Stimulated activated naive CD8-positive, alpha-beta T cell treated with anti-CD3 and anti-CD28 coated beads, Interleukin-15, Interleukin-2, amounts not matched to agents 100 ng/mL and 50 ng/mL, for 24 hours (primary cell): ENCODE results near the gene SGMS1.

Source experiments
- H3K27ac Mint-ChIP-seq: one replicate; pipeline ENCODE4 v1.8.0; 2021; ENCODE audit warnings: mild to moderate bottlenecking, mixed read lengths
- H3K27me3 Mint-ChIP-seq: one replicate; pipeline ENCODE4 v1.8.0; 2021; ENCODE audit warnings: mixed read lengths
- H3K36me3 Mint-ChIP-seq: one replicate; pipeline ENCODE4 v1.8.0; 2021; ENCODE audit warnings: low read depth, mixed read lengths
- H3K4me1 Mint-ChIP-seq: one replicate; pipeline ENCODE4 v1.8.0; 2021; ENCODE audit warnings: low read depth, mixed read lengths
- H3K4me3 Mint-ChIP-seq: one replicate; pipeline ENCODE4 v1.8.0; 2021; ENCODE audit warnings: mild to moderate bottlenecking, mixed read lengths
- H3K9me3 Mint-ChIP-seq: one replicate; pipeline ENCODE4 v1.8.0; 2021; ENCODE audit warnings: mixed read lengths

SGMS1 gene

DNA sequence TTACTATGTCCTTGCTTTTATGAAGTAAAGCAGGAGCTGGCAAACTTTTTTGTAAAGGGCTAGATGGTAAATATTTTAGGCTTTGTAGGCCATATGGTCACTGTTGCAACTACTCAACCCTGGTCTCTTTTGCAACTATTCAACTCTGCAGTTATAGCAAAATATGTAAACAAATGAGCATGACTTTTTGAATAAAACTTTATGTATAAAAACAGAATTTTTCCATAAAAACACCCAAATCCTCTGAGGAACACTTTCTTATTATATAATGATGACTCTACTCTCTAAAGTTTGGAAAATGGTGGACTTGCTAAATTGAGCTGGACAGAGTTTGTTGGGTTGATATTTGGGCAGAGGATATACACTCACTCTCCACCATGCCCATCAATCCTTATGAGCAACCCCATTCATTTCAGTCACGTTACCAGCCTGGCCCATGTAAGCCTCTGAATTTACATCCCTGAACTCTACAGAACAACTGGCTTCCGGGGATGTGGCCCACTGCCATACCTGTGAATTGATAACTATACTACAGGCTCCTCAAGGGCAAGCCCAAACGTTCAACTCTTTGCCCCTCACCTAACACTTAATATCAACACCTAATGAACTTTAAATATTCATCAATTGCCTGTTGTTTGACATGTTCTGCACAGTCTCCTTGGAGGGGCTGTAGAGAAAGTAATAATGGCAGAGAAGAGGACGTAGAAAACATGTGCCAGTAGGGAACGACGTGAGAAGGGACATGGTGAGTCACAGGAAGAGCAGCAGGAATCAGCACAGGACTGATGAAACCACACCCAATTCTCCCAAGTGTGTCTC, 37.6 kb downstream of the SGMS1 start:
- Mint-ChIP-seq H3K36me3 (peaks cover 47% of the 10 kb centered on the region), H3K4me3 (no peak overlapping the region), H3K27me3 (no peaks in the 10 kb centered on the region), H3K9me3 (no peaks in the 10 kb centered on the region), H3K27ac (no peak overlapping the region), H3K4me1 (peaks cover 24% of the 10 kb centered on the region)

DNA sequence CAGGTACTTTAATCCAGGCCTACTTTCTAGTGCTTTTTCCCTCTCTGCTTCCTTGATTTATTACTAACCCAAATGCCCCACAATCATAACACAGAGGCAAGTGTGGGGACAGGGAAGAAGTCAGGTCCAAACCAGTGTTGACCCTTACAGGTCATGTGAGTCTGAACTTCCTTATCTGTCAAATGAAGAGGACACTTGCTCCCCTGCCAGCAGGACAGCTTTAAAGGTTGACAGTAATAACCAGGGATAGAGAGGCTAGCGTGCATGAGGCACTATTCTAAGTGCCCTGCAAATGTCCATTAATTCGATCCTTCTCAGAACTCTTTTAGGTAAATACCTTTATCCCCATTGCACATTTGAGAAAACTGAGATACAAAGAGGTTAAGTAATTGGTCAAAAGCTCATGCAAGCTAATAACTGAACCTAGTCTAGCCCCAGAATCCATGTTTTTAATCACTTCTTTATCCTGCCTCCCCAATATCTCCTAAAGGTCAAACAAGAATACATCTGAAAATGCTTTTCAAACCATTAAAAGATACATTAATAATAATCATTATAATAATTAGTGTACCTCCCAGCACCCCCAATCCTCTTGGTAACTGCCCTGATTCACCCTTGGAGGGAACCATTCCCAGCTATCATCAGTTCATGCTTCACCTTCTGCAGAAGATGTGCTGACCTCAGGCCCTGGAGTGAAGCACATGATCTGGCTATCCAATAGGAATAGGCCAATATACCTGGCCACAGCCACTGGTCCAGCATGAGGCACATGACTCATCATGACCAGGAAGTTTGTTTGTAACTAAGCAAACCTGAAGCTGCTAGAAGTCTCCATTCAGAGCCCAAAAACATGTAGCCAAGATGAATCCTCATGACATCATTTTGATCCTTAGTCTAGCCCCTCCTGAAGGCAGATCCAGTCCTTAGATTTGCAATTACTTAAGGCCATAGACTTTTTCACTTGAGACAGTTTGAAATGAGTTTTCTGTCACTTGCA, 40.7 kb downstream of the SGMS1 start:
- H3K36me3 Mint-ChIP-seq, result peaks cover 31% of the 10 kb centered on the region
- no peaks in the 10 kb centered on the region for H3K27me3 Mint-ChIP-seq
- no peak overlapping the region for H3K27ac Mint-ChIP-seq
- H3K4me3 Mint-ChIP-seq, result no peak overlapping the region
- no peaks in the 10 kb centered on the region for H3K9me3 Mint-ChIP-seq
- H3K4me1 Mint-ChIP-seq, result peaks cover 42% of the 10 kb centered on the region

DNA sequence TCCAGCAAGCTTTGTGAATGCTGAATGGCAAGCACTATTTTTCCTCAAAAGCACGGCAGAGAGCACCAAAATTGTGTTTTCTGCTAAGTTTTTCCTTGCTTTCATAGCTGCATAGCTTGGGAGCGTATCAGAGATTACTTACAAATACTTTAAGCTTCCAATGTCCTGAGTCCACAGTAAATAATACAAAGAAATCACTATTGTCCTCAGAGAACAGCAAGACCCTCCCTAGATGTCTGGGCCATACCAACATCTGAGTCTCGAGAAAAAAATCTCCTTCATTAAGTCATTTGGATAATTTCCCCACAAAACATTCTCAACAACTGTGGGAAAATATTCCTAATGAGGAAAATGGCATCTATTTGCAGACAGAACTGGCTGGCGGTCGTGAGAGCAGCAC, 41.7 kb downstream of the SGMS1 start:
- H3K4me3 Mint-ChIP-seq, result no peak overlapping the region
- peaks cover 28% of the 10 kb centered on the region for H3K36me3 Mint-ChIP-seq
- H3K9me3 Mint-ChIP-seq, result no peaks in the 10 kb centered on the region
- H3K27me3 Mint-ChIP-seq, result no peaks in the 10 kb centered on the region
- H3K27ac Mint-ChIP-seq, result no peak overlapping the region
- H3K4me1 Mint-ChIP-seq, result peaks cover 52% of the 10 kb centered on the region

DNA sequence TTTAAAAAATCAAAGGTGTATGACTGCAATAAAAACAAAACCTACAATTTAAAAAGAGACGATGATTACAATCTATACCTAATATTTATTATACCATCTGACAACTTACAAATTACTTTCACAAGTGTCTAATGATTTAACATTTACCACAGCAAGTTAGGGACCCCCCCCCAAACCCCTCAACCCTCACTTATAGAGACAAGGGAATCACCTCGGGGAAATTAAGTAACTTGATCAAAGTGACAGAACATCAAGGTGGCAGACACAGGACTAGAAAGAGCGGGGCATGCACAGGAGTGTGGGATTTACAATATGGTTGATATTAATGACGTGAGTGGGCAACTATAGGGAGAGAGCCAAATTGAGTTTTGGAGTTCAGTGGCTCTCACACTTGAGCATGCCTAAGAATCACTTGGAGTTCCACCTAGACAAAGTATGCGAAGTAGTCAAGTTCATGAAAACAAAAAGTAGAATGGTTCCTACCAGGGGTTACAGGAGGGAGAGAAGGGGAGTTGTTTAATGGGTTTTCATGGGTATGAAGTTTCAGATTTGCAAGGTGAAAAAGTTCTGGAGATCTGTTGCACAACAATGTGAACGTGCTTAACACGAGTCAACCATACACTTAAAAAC, 43.4 kb downstream of the SGMS1 start:
- H3K27ac Mint-ChIP-seq, result no peak overlapping the region
- H3K36me3 Mint-ChIP-seq, result peaks cover 15% of the 10 kb centered on the region
- no peaks in the 10 kb centered on the region for H3K27me3 Mint-ChIP-seq
- peaks cover 55% of the 10 kb centered on the region for H3K4me1 Mint-ChIP-seq
- H3K9me3 Mint-ChIP-seq, result no peaks in the 10 kb centered on the region
- H3K4me3 Mint-ChIP-seq, result no peak overlapping the region

DNA sequence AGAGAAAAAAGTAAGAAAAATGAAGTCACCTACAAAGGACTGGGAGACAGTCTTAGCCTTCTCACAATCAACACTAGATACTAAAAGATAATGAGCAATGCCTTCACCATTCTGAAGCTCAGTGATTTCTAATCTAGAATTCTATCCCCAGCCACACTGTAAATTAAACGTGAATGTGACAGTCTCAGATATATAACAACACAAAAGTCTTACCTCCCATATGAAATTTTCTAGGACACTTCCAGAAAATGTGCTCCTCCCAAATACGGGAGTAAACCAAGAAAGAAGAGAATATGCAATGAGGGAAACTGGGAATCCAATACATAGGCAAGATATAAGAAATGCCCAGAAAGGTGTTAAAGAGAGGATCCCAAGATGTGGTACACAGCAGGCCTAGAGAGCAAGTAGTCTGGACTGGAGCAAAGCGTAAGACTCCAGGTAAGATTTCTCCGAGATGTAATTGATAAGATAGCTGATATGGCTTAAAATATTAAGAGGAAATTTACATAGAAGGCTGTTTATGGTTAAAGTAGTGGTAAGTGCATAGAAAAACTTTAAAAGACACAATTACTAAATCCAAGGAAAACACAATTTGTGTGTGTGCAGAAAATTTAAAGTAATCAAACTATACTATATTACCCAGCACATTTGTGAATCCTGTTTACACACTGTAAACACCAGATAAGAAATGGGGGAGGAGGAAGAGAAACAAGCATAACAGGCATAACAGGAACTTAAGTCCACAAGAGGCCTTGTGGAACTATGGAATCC, 44.1 kb downstream of the SGMS1 start:
- H3K9me3 Mint-ChIP-seq, result no peaks in the 10 kb centered on the region
- no peak overlapping the region for H3K4me3 Mint-ChIP-seq
- H3K27ac Mint-ChIP-seq, result no peak overlapping the region
- no peaks in the 10 kb centered on the region for H3K27me3 Mint-ChIP-seq
- peaks cover 58% of the 10 kb centered on the region for H3K4me1 Mint-ChIP-seq
- peaks cover 12% of the 10 kb centered on the region for H3K36me3 Mint-ChIP-seq

DNA sequence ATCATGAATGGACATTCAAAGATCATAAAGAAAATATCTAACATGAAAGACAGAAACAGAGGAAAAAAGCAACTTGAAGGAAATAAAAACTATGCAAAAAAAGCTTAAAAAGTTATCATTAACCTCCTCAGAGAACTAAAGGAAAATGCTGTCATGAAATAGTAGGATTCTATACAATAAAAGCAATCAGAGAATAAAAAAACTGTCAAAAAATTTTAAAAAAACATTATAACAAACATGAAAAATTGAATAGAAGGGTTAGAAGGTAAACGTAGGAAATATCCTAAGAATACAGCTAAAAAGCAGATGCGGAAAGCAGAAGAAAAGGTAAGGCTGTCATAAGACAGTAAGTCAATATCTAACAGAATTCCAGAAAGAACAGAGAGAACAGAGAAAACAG, 44.8 kb downstream of the SGMS1 start:
- Mint-ChIP-seq H3K4me3 (no peak overlapping the region), H3K9me3 (peaks cover under 1% of the 10 kb centered on the region), H3K4me1 (peaks cover 65% of the 10 kb centered on the region), H3K27ac (no peak overlapping the region), H3K36me3 (peaks cover 8% of the 10 kb centered on the region), H3K27me3 (no peaks in the 10 kb centered on the region)

DNA sequence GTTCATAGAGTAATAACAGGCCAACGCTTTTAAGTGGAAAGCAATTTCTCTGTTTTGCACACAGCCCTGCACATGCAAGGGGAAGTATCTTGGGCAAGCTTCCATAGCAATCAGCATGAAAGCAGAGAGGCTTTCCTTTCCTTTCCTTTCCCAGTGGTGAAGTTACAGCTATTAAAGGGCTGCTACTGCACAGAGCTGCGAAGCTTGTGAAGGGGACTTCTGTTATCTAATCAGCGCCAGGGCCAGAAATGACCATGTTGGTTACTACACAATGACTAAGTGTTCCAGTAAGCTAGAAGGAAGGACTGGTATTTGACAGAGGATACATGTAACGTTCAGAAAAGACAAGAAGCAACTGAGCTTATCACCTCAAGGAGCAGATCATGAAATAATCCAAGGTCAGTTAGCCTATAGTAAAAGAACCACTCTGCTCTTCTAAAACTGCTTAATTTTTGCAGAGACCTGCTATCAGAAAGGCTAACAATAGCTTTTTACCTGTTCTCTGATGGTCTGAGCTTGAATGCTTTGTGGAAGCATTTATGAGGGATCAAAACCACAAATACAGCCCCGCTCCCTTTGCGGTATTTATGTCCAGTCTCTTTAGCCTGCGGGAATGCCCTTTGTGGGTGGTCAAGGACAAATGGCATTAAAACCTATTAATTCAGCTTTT, 45.9 kb downstream of the SGMS1 start:
- Mint-ChIP-seq H3K9me3 (peaks cover 4% of the 10 kb centered on the region), H3K36me3 (no peaks in the 10 kb centered on the region), H3K4me3 (no peak overlapping the region), H3K4me1 (peaks cover 69% of the 10 kb centered on the region), H3K27me3 (no peaks in the 10 kb centered on the region), H3K27ac (no peak overlapping the region)

DNA sequence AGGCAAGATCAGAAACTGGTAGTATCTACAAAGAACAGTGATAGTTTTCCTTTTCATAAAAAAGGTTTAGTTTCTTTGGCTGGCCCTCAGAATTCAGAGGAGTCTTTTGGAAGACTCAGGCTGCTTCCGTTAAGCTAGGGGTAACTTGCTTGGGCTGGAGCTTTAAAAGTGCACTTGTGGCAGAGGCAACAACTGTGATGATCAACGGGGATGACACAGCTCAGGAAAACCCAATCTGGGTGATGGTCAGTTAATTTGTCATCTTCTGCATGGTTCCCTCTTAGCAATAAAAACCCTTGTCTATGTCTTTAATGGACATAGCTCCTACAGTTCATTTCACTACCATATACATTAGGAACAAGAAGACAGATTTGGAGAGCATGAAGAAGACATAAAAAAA, 46.7 kb downstream of the SGMS1 start:
- H3K27ac Mint-ChIP-seq, result no peak overlapping the region
- no peaks in the 10 kb centered on the region for H3K27me3 Mint-ChIP-seq
- no peaks in the 10 kb centered on the region for H3K36me3 Mint-ChIP-seq
- peaks cover 4% of the 10 kb centered on the region for H3K9me3 Mint-ChIP-seq
- no peak overlapping the region for H3K4me3 Mint-ChIP-seq
- peaks cover 71% of the 10 kb centered on the region for H3K4me1 Mint-ChIP-seq

DNA sequence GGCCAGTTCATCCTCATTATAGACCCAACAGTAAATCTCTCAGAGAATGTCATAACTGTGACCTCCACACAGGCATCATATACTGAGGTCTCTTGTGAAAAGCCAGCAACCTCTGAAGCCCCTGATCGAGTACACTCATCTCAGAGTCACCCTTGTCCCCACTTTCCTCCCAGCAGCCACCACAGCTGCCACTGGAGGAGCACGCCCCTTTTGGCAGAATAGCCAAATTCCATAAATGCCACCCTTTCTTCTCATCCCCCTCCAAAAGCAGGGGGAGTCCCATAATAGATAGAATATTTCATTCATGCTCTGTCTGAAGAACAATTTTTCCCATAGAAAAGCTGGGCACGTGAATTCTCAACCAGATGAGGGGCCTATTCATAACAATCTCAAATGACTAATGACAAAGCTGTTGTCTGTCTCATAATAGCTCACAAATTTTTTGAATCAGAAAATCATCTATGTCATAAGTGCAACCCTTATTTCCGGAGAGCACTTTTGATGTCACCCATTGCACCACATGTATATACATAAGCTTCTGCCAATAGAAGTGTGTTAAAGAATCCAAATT, 47.4 kb downstream of the SGMS1 start:
- H3K9me3 Mint-ChIP-seq, result peaks cover 4% of the 10 kb centered on the region

DNA sequence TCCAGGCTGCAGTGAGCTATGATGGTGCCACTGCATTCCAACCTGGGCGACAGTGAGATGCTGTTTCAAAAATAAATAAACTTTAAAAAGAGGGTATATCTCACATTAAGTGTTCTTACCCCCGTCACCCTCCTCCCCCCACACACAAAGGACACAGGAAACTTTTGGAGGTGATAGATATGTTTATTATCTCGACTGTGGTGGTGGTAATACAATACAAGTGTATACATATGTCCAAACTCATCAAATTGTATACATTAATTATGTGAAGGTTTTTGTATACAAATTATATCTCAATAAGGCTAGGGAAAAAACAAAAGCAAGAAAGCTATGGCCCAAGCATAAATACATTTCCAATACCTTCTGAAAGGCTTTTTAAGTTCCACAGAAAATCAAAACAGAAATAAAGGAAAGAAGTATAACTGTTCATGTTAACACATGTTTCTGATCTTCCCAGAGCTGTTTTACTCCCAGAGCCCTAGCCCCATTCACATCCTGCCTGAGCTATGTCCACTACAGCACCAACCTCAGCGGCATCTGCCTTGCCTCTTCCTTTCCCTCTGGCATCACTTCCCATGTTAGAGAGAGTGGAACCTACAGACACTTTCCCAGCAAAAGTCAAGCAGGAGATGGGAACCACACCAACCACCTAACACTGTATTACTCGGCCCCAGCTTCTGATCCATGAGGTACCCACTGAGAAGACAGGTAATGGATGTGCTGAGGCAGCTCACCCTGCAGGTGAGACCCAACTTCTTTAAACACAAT, 48.1 kb downstream of the SGMS1 start:
- Mint-ChIP-seq H3K4me1 (peaks cover 64% of the 10 kb centered on the region), H3K36me3 (no peaks in the 10 kb centered on the region), H3K9me3 (peaks cover 4% of the 10 kb centered on the region), H3K27me3 (no peaks in the 10 kb centered on the region), H3K4me3 (no peak overlapping the region), H3K27ac (no peak overlapping the region)

More for the DNA sequence above, 47.4 kb downstream of the SGMS1 start:
- Mint-ChIP-seq H3K4me3 (no peak overlapping the region), H3K27ac (no peak overlapping the region), H3K4me1 (peaks cover 70% of the 10 kb centered on the region), H3K27me3 (no peaks in the 10 kb centered on the region), H3K36me3 (no peaks in the 10 kb centered on the region)

DNA sequence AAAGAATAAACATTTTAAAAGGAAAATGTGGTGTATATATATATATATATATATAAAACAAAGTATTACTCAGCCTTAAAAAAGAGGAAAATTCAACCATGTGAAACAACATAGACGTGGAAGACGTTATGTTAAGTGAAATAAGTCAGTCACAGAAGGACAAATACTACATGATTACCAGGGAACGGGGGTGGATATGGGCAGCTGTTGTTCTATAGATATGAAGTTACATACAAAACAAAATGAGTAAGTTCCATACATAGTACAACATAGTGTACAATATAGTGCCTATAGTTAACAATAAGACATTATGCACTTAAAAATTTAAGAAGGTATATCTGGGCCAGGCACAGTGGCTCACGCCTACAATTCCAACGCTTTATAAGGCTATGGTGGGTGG, 48.8 kb downstream of the SGMS1 start:
- Mint-ChIP-seq H3K4me3 (no peak overlapping the region), H3K36me3 (peaks cover 3% of the 10 kb centered on the region), H3K27me3 (no peaks in the 10 kb centered on the region), H3K4me1 (peaks cover 59% of the 10 kb centered on the region), H3K27ac (no peak overlapping the region), H3K9me3 (peaks cover 4% of the 10 kb centered on the region)

DNA sequence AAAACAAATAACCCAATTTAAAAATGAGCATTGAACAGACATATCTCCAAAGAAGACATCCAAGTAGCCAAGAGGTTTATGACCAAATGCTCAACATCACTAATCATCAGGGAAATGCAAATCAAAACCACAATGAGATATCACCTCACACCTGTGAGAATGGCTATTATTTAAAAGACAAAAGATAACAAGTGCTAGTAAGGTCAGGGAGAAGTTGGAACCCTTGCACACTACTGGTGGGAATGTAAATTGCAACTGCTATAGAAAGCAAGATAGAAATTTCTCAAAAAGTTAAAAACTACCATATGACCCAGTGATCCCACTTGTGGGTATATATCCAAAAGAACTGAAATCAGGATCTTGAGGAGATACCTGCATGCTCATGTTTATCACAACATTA, 49.5 kb downstream of the SGMS1 start:
- Mint-ChIP-seq H3K4me1 (peaks cover 59% of the 10 kb centered on the region), H3K36me3 (peaks cover 5% of the 10 kb centered on the region), H3K27me3 (no peaks in the 10 kb centered on the region), H3K9me3 (peaks cover 4% of the 10 kb centered on the region), H3K4me3 (no peak overlapping the region), H3K27ac (no peak overlapping the region)

DNA sequence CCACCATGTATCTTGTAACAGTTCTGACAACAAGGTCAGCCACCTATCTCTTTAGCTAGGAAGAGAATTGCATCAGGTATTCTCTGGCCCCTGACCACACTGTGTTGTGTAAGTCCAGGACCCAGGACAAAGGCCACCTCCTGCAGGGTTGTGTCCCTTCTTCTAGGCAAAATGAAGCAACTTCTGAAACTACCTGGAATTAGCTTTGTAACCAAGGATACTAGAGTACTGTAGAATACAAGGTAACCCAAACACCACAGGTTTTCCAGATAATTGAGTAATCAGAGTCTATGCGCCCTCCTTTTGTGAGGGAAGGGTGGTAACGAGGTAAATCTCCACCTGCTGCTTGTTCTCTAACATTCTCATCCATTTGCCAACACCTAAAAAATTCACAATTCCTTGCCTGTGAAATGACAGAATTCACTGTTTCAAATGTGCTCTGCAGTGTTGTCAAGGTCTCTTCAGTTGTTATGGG, 51.7 kb downstream of the SGMS1 start:
- H3K27me3 Mint-ChIP-seq, result no peaks in the 10 kb centered on the region
- peaks cover 4% of the 10 kb centered on the region for H3K9me3 Mint-ChIP-seq
- peaks cover 9% of the 10 kb centered on the region for H3K36me3 Mint-ChIP-seq
- no peak overlapping the region for H3K27ac Mint-ChIP-seq
- H3K4me3 Mint-ChIP-seq, result no peak overlapping the region
- peaks cover 40% of the 10 kb centered on the region for H3K4me1 Mint-ChIP-seq
